ENCODE data around the gene CACFD1. TPM values are rescaled to one million over a fixed set of nuclear protein-coding genes. Genes with fewer than 3 reads are reported as not detected.
A peak's percentile ranks its signal among the peaks of the same experiment; 100 is the strongest.

Gene CACFD1
- polyA plus RNA-seq, 6 donors from 2014 or later: 14.7 to 23.5 (median 18.7) TPM

- Mint-ChIP-seq H3K9me3 (no peaks in the 10 kb centered on the region), H3K4me3 (no peak overlapping the region), H3K4me1 (peaks cover 0 to 8% (median 6%) of the 10 kb centered on the region in 3 donors), H3K27me3 (peaks cover 0 to 14% (median 12%) of the 10 kb centered on the region in 3 donors), H3K36me3 (no peaks in the 10 kb centered on the region), H3K27ac (no peak overlapping the region)
- DNase-seq (no peak), ATAC-seq (ENCODE audit: low read depth in 2 of 2) (no peak)
These were observed 25.1 kb downstream of the CACFD1 start for GRCh38 chr9:133484671-133485437.

- ATAC-seq (ENCODE audit: low read depth in 2 of 2) (peak; percentile 49 to 50), DNase-seq (no peak)
- Mint-ChIP-seq H3K9me3 (no peaks in the 10 kb centered on the region), H3K4me3 (peak overlapping the region in 3 of 8 donors; percentile 39 to 48 (median 48)), H3K27ac (peak overlapping the region in 1 of 6 donors; percentile 37), H3K4me1 (peaks cover 0 to 8% (median 5%) of the 10 kb centered on the region in 3 donors), H3K36me3 (no peaks in the 10 kb centered on the region), H3K27me3 (peaks cover 7 to 21% (median 12%) of the 10 kb centered on the region in 3 donors)
These were observed 25.9 kb downstream of the CACFD1 start for GRCh38 chr9:133485531-133486260.

GRCh38 chr9:133487331-133487725 lies 27.6 kb downstream of the CACFD1 start:
- Mint-ChIP-seq H3K4me1 (peaks cover 0 to 8% (median 5%) of the 10 kb centered on the region in 3 donors), H3K9me3 (no peaks in the 10 kb centered on the region), H3K4me3 (no peak overlapping the region), H3K36me3 (no peaks in the 10 kb centered on the region), H3K27me3 (peaks cover 12 to 21% (median 14%) of the 10 kb centered on the region in 3 donors), H3K27ac (no peak overlapping the region)
- DNase-seq (no peak), ATAC-seq (ENCODE audit: low read depth in 2 of 2) (no peak)

GRCh38 chr9:133488686-133489252 lies 29.0 kb downstream of the CACFD1 start:
- ATAC-seq (ENCODE audit: low read depth in 2 of 2) (no peak), DNase-seq (no peak)
- Mint-ChIP-seq H3K36me3 (no peaks in the 10 kb centered on the region), H3K4me1 (peaks cover 0 to 8% (median 5%) of the 10 kb centered on the region in 3 donors), H3K4me3 (no peak overlapping the region), H3K27me3 (peaks cover 14 to 21% (median 16%) of the 10 kb centered on the region in 3 donors), H3K27ac (no peak overlapping the region), H3K9me3 (no peaks in the 10 kb centered on the region)

- Mint-ChIP-seq H3K4me1 (peaks cover 0 to 8% (median 5%) of the 10 kb centered on the region in 3 donors), H3K4me3 (no peak overlapping the region), H3K36me3 (no peaks in the 10 kb centered on the region), H3K27me3 (peaks cover 14 to 21% (median 16%) of the 10 kb centered on the region in 3 donors), H3K9me3 (no peaks in the 10 kb centered on the region), H3K27ac (no peak overlapping the region)
- no peak for DNase-seq
- no peak for ATAC-seq (ENCODE audit: low read depth in 2 of 2)
These were observed 29.7 kb downstream of the CACFD1 start for GRCh38 chr9:133489253-133490190.

GRCh38 chr9:133490201-133490681 lies 30.5 kb downstream of the CACFD1 start:
- DNase-seq: no peak
- no peaks in the 10 kb centered on the region for H3K9me3 Mint-ChIP-seq
- peak overlapping the region in 1 of 8 donors; percentile 29 for H3K4me3 Mint-ChIP-seq
- H3K36me3 Mint-ChIP-seq: no peaks in the 10 kb centered on the region
- peaks cover 14 to 21% (median 16%) of the 10 kb centered on the region in 3 donors for H3K27me3 Mint-ChIP-seq
- no peak for ATAC-seq (ENCODE audit: low read depth in 2 of 2)
- no peak overlapping the region for H3K27ac Mint-ChIP-seq
- peaks cover 0 to 8% (median 5%) of the 10 kb centered on the region in 3 donors for H3K4me1 Mint-ChIP-seq

- DNase-seq (no peak), ATAC-seq (ENCODE audit: low read depth in 2 of 2) (no peak)
- Mint-ChIP-seq H3K27me3 (peaks cover 14 to 21% (median 16%) of the 10 kb centered on the region in 3 donors), H3K36me3 (no peaks in the 10 kb centered on the region), H3K4me3 (no peak overlapping the region), H3K27ac (no peak overlapping the region), H3K4me1 (peaks cover 0 to 5% (median 4%) of the 10 kb centered on the region in 3 donors), H3K9me3 (no peaks in the 10 kb centered on the region)
These were observed 31.3 kb downstream of the CACFD1 start for GRCh38 chr9:133490865-133491655.

- H3K4me3 Mint-ChIP-seq: no peak overlapping the region
- peaks cover 11 to 16% (median 14%) of the 10 kb centered on the region in 3 donors for H3K27me3 Mint-ChIP-seq
- no peak for DNase-seq
- no peak for ATAC-seq (ENCODE audit: low read depth in 2 of 2)
- H3K36me3 Mint-ChIP-seq: no peaks in the 10 kb centered on the region
- no peak overlapping the region for H3K27ac Mint-ChIP-seq
- no peaks in the 10 kb centered on the region for H3K9me3 Mint-ChIP-seq
- no peaks in the 10 kb centered on the region for H3K4me1 Mint-ChIP-seq
These were observed 31.8 kb downstream of the CACFD1 start for GRCh38 chr9:133491656-133491925.

GRCh38 chr9:133492061-133493021 lies 32.6 kb downstream of the CACFD1 start:
- H3K9me3 Mint-ChIP-seq: no peaks in the 10 kb centered on the region
- H3K4me3 Mint-ChIP-seq: no peak overlapping the region
- no peak overlapping the region for H3K27ac Mint-ChIP-seq
- no peaks in the 10 kb centered on the region for H3K36me3 Mint-ChIP-seq
- DNase-seq (no peak), ATAC-seq (ENCODE audit: low read depth in 2 of 2) (no peak)
- H3K4me1 Mint-ChIP-seq: no peaks in the 10 kb centered on the region
- H3K27me3 Mint-ChIP-seq: peaks cover 11 to 15% (median 14%) of the 10 kb centered on the region in 3 donors

GRCh38 chr9:133493428-133493827 lies 33.6 kb downstream of the CACFD1 start:
- H3K9me3 Mint-ChIP-seq: no peaks in the 10 kb centered on the region
- DNase-seq (no peak), ATAC-seq (ENCODE audit: low read depth in 2 of 2) (no peak)
- H3K36me3 Mint-ChIP-seq: no peaks in the 10 kb centered on the region
- no peaks in the 10 kb centered on the region for H3K4me1 Mint-ChIP-seq
- peak overlapping the region in 1 of 6 donors; percentile 59 for H3K27ac Mint-ChIP-seq
- H3K4me3 Mint-ChIP-seq: no peak overlapping the region
- peaks cover 11 to 23% (median 22%) of the 10 kb centered on the region in 3 donors for H3K27me3 Mint-ChIP-seq

GRCh38 chr9:133493845-133494540 lies 34.2 kb downstream of the CACFD1 start:
- no peaks in the 10 kb centered on the region for H3K36me3 Mint-ChIP-seq
- ATAC-seq (ENCODE audit: low read depth in 2 of 2) (no peak), DNase-seq (no peak)
- peak overlapping the region in 2 of 6 donors; percentile 58 to 59 for H3K27ac Mint-ChIP-seq
- peaks cover 11 to 29% (median 25%) of the 10 kb centered on the region in 3 donors for H3K27me3 Mint-ChIP-seq
- H3K4me3 Mint-ChIP-seq: no peak overlapping the region
- no peaks in the 10 kb centered on the region for H3K9me3 Mint-ChIP-seq
- H3K4me1 Mint-ChIP-seq: no peaks in the 10 kb centered on the region

Data from naive B cell (primary cell).